OCI-LY7 (cell line): ENCODE results near the gene RSU1.

Experiments used
- CTCF ChIP-seq: fragments of 200-600 bp; sonication (generic); conservative IDR thresholded peaks from 2 replicates; pipeline ENCODE4 v1.5.1; 2014; ENCODE audit warnings: mild to moderate bottlenecking, antibody characterized with exemption, low read length, moderate library complexity, mixed read lengths
- EZH2phosphoT487 ChIP-seq: fragments of 200-600 bp; sonication (generic); IDR thresholded peaks from 2 replicates; pipeline ENCODE4 v1.6.1; 2018; ENCODE audit warnings: low read depth, borderline replicate concordance, mild to moderate bottlenecking, mixed run types, antibody characterized with exemption, low read length, moderate library complexity, mixed read lengths

GRCh38 chr10:16713290-16713689, 103.9 kb downstream of the RSU1 start:
- TF ChIP-seq CTCF (no peak), EZH2phosphoT487 (no peak)
